LNCaP clone FGC (cell line): Measurements from ENCODE around the gene ACACB.

Experiments used
- DNase-seq: peaks from one replicate; pipeline ENCODE4 v3.0.0-alpha.2; 2011; ENCODE audit warnings: low read depth
- H3K4me3 ChIP-seq: 2 replicates; pipeline ENCODE4 v1.5.1; 2011; ENCODE audit warnings: mild to moderate bottlenecking, low read depth, low read length, control low read depth
- CTCF ChIP-seq: IDR thresholded peaks from 2 replicates; pipeline ENCODE4 v1.5.1; 2012; ENCODE audit warnings: mild to moderate bottlenecking; ENCODE audit not compliant: control insufficient read depth, insufficient read depth; ENCODE audit errors: extremely low read depth

The ACACB gene

GRCh38 chr12:109087250-109087649 is 29.1 kb upstream of the ACACB start:
- TF ChIP-seq CTCF, result no peak
- peak; percentile 60 for DNase-seq
- H3K4me3 ChIP-seq, result no peak overlapping the region

- DNase-seq, result no peak
- H3K4me3 ChIP-seq, result no peak overlapping the region
- TF ChIP-seq CTCF, result no peak
Measured at GRCh38 chr12:109088818-109089217, 27.6 kb upstream of the ACACB start.

GRCh38 chr12:109089683-109090082 is 26.7 kb upstream of the ACACB start:
- H3K4me3 ChIP-seq, result no peak overlapping the region
- TF ChIP-seq CTCF, result no peak
- peak; percentile 50 for DNase-seq

GRCh38 chr12:109092497-109093021 is 23.8 kb upstream of the ACACB start:
- H3K4me3 ChIP-seq, result peak overlapping the region; percentile 59
- TF ChIP-seq CTCF, result no peak
- no peak for DNase-seq

- peak; percentile 77 for DNase-seq
- peak within 1 kb of the TSS; percentile 59 for H3K4me3 ChIP-seq
- TF ChIP-seq CTCF, result peak; percentile 98
Measured at GRCh38 chr12:109093022-109093918, 23.1 kb upstream of the ACACB start, which contains the start of gene ALKBH2. Gene ALKBH2 (minus strand): TSS chr12:109093472. CDS start chr12:109092786, 686 bp downstream.

GRCh38 chr12:109097140-109097434 is 19.3 kb upstream of the ACACB start:
- no peak for TF ChIP-seq CTCF
- no peak for DNase-seq
- H3K4me3 ChIP-seq, result peak overlapping the region; percentile 87
